T47D (cell line): ENCODE results near the gene TRAFD1.
A peak's percentile ranks its signal among the peaks of the same experiment; 100 is the strongest.

Experiments used
- DNase-seq, 2 experiments: peaks; one replicate each; pipeline versions ENCODE4 v3.0.0 to v3.0.0-alpha.2; 2011 to 2012; ENCODE audit warnings: low read depth in 1 of 2, low spot score in 1 of 2
- JUND ChIP-seq: IDR thresholded peaks from 2 replicates; pipeline ENCODE4 v1.6.1; 2012; ENCODE audit warnings: low read depth
- in situ Hi-C: cut with HindIII; loops from 2 replicates; pipeline ENCODE4 v1.10.0; 2016; ENCODE audit warnings: low sequenced_read_pairs, low pct_unique_long_range_greater_than_20kb

TRAFD1 gene

GRCh38 chr12:112122823-112123690 lies 2.3 kb upstream of the TRAFD1 start:
- no peak for DNase-seq
- TF ChIP-seq JUND: no peak
- in situ Hi-C loops: no loop called here

DNA sequence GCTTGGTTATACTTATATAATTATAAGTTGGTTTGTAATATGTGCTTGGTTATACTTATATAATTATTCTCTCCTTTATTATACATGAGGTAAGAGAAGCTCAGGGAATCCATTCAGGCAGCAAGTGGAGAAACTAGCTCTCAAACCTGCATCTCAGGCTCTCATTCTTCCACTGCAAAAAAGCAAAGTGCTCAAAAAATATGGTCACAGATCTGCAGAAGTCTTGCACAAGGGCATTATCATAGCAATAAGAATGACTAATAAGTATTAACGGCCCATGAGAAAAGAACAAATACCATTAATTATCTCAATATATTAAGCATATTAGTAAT lies 476 bp upstream of the TRAFD1 start:
- no peak for DNase-seq
- no peak for TF ChIP-seq JUND
- in situ Hi-C loops: no loop called here

GRCh38 chr12:112126000-112126438 lies 659 bp downstream of the TRAFD1 start:
- in situ Hi-C loops: no loop called here
- no peak for TF ChIP-seq JUND
- no peak for DNase-seq

- TF ChIP-seq JUND: no peak
- DNase-seq: no peak
- in situ Hi-C loops: no loop called here
These were observed 1.6 kb downstream of the TRAFD1 start for GRCh38 chr12:112126911-112127310.

DNA sequence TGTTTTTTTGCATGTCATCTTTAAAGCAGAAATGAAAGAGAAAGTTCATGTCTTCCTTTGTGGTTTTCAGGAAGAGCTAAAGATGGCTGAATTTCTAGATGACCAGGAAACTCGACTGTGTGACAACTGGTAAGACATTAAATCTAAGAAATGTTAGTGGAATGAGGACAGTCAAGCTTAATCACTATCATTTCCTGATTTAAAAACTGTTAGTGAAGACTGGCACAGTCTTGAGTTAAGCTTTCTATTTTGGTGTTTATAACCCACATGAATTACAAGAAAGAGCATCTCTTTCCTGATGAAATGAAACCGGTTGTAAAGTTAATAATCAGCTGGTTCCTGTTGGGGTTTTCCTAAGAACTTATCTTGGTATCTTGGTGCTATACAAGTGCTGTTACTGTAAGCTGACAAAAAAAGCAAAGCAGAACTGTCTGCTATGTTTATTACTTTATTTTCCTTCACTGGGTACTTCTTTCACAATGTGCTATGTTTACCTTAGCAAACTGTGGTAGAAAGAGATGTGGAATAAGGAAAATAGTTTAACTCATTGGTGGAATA lies 5.2 kb downstream of the TRAFD1 start:
- DNase-seq: peak in 1 of 2 experiments; percentile 16
- TF ChIP-seq JUND: no peak
- in situ Hi-C loops: no loop called here

GRCh38 chr12:112131686-112132085 lies 6.3 kb downstream of the TRAFD1 start:
- no peak for TF ChIP-seq JUND
- no peak for DNase-seq
- in situ Hi-C loops: no loop called here

GRCh38 chr12:112133418-112133817 lies 8.1 kb downstream of the TRAFD1 start:
- in situ Hi-C loops: no loop called here
- no peak for TF ChIP-seq JUND
- DNase-seq: no peak

- peak in 1 of 2 experiments; percentile 57 for DNase-seq
- no peak for TF ChIP-seq JUND
- in situ Hi-C loops: no loop called here
These were observed 9.4 kb downstream of the TRAFD1 start for GRCh38 chr12:112134731-112135130.

GRCh38 chr12:112140728-112141127 lies 15.4 kb downstream of the TRAFD1 start:
- TF ChIP-seq JUND: no peak
- DNase-seq: no peak
- in situ Hi-C loops: no loop called here

DNA sequence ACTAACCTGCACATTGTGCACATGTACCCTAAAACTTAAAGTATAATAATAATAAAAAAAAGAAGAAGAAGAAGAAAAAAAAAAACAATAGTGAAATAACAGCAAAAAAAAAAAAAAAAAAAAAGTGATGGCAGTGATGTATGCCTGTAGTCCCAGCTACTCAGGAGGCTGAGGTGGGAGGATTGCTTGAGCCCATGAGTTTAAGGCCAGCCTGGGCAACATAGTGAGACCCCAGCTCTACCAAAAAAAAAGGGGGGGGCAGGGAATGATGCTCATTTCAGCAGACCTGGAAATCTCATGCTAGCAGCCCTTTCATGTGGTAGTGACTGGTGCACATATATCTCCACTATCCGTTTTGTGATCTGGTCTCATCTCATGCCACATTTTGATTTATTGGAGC lies 20.8 kb downstream of the TRAFD1 start:
- TF ChIP-seq JUND: no peak
- in situ Hi-C loops: no loop called here
- no peak for DNase-seq

- in situ Hi-C loops: no loop called here
- DNase-seq: peak in 1 of 2 experiments; percentile 86
- no peak for TF ChIP-seq JUND
These were observed 22.7 kb downstream of the TRAFD1 start for GRCh38 chr12:112148031-112148513.

GRCh38 chr12:112149596-112149995 lies 24.2 kb downstream of the TRAFD1 start:
- in situ Hi-C loops: no loop called here
- peak in 1 of 2 experiments; percentile 19 for DNase-seq
- TF ChIP-seq JUND: no peak

DNA sequence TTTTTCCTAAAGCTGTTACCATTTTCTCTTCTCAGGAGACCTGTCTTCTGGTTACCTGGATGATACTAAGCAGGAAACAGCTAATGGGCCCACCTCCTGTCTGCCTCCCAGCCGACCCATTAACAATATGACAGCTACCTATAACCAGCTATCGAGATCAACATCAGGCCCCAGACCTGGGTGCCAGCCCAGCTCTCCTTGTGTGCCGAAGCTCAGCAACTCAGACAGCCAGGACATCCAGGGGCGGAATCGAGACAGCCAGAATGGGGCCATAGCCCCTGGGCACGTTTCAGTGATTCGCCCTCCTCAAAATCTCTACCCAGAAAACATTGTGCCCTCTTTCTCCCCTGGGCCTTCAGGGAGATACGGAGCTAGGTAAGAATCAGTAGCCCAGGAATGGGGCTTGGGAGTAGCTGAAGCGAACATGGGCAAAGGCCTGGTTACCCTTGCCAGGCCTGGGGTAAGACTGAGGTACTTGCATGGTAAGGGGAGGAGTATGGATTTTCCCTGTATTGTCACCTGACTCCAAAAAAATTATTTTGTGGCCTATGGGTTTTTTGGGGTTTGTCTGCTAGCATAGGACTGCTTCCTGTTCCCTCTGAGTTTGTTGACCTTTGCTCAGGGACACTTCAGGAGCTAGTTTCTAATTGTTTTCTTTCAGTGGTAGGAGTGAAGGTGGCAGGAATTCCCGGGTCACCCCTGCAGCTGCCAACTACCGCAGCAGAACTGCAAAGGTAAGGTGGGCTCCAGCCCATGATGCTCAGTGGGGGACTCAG lies 26.6 kb downstream of the TRAFD1 start:
- in situ Hi-C loops: no loop called here

More for the DNA sequence above, 26.6 kb downstream of the TRAFD1 start:
- TF ChIP-seq JUND: no peak
- DNase-seq: no peak
